Measurements from ENCODE around the gene BMP2K. TPM values are rescaled to one million over a fixed set of nuclear protein-coding genes. Genes with fewer than 3 reads are reported as not detected.

Gene BMP2K
- total and polyA plus RNA-seq, 2 of the 8 experiments (the other 6 are each of a cell fraction or from before 2014, with no cell fraction given): 15.6 to 24.1 TPM

GRCh38 chr4:78764498-78764961, 11.6 kb upstream of the BMP2K start:
- no peak overlapping the region for H3K4ac ChIP-seq (replicated peaks; ENCODE audit: insufficient read length, low read depth, low read length)
- H2BK20ac ChIP-seq (ENCODE audit: low read length): no peak overlapping the region
- DNase-seq (ENCODE audit: low read depth in 1 of 2, low spot score in 2 of 2) (no peak), FAIRE-seq (no peak)
- no peaks in the 10 kb centered on the region for H3K36me3 ChIP-seq (ENCODE audit: control insufficient read depth in 2 of 4, insufficient read depth in 4 of 4, low read length in 3 of 4)
- TF ChIP-seq ATF3 (IDR thresholded peaks at IDR 0.05; ENCODE audit: insufficient read depth, low read depth, low read length): no peak
- H4K5ac ChIP-seq (ENCODE audit: insufficient read length, low read depth, low read length): no peak overlapping the region
- no peak overlapping the region for H4K91ac ChIP-seq (replicated peaks; ENCODE audit: insufficient read length, low read length)
- no peak overlapping the region for H3K14ac ChIP-seq (ENCODE audit: insufficient read length)
- no peaks in the 10 kb centered on the region for H3K9me3 ChIP-seq (ENCODE audit: insufficient read depth in 2 of 2, low read depth in 1 of 2, low read length in 1 of 2)
- no peak overlapping the region for H3K23ac ChIP-seq (ENCODE audit: insufficient read length)
- ChIA-PET CTCF (ENCODE audit: partially characterized antibody) (no interaction called here), POLR2A (ENCODE audit: partially characterized antibody) (no interaction called here)
- no peak overlapping the region for H2BK12ac ChIP-seq (ENCODE audit: low read depth, low read length)
- no peak overlapping the region for H3K27ac ChIP-seq (ENCODE audit: low read depth, low read length)
- no peaks in the 10 kb centered on the region for H3K27me3 ChIP-seq (replicated peaks in 1 of 4; ENCODE audit: control insufficient read depth in 3 of 4, extremely low read depth in 1 of 4, insufficient read depth in 3 of 4, low read length in 3 of 4)
- no peak overlapping the region for H2BK5ac ChIP-seq (ENCODE audit: low read depth, low read length)
- no peaks in the 10 kb centered on the region for H3K79me2 ChIP-seq (ENCODE audit: control insufficient read depth in 1 of 2, insufficient read depth in 2 of 2, low read length in 2 of 2)
- H2AFZ ChIP-seq (ENCODE audit: low read length): no peak overlapping the region
- no peak overlapping the region for H3K4me2 ChIP-seq (ENCODE audit: insufficient read depth in 1 of 2, low read depth in 2 of 2, low read length in 2 of 2)
- no peaks in the 10 kb centered on the region for H3K4me1 ChIP-seq (replicated peaks in 1 of 4; ENCODE audit: control insufficient read depth in 3 of 4, insufficient read depth in 4 of 4, low read length in 3 of 4)
- no peaks in the 10 kb centered on the region for H4K20me1 ChIP-seq (replicated peaks in 1 of 2; ENCODE audit: control insufficient read depth in 1 of 2, insufficient read depth in 2 of 2, low read length in 2 of 2)
- H3K4me3 ChIP-seq (ENCODE audit: extremely low read depth in 1 of 4, insufficient read depth in 2 of 4, low read depth in 3 of 4, low read length in 4 of 4): no peak overlapping the region
- H3K79me1 ChIP-seq (ENCODE audit: low read depth, low read length): no peaks in the 10 kb centered on the region
- no peak overlapping the region for H3K9ac ChIP-seq (replicated peaks in 1 of 4; ENCODE audit: extremely low read depth in 1 of 4, low read depth in 3 of 4, low read length in 3 of 4)
- H2AK5ac ChIP-seq (ENCODE audit: low read depth, low read length): no peak overlapping the region
- no peak overlapping the region for H4K8ac ChIP-seq (ENCODE audit: extremely low read depth, insufficient read depth, low read length)
- H3K18ac ChIP-seq (ENCODE audit: extremely low read depth, low read length): no peak overlapping the region
- no peak overlapping the region for H2BK120ac ChIP-seq (replicated peaks; ENCODE audit: low read depth, low read length)
- no peak overlapping the region for H2BK15ac ChIP-seq (ENCODE audit: low read length)
- no peak overlapping the region for H3K56ac ChIP-seq (replicated peaks; ENCODE audit: insufficient read length, low read depth, low read length)
- no peaks in the 10 kb centered on the region; the same call in 1 of the 2 replicates for H3K23me2 ChIP-seq (ENCODE audit: low read depth, low read length)
